GM04503 (cell line): ENCODE results near the gene CCPG1.

Experiments used
- DNase-seq: peaks from one replicate; pipeline ENCODE4 v3.0.0-alpha.2; 2012; ENCODE audit warnings: low read depth

Gene CCPG1

DNA sequence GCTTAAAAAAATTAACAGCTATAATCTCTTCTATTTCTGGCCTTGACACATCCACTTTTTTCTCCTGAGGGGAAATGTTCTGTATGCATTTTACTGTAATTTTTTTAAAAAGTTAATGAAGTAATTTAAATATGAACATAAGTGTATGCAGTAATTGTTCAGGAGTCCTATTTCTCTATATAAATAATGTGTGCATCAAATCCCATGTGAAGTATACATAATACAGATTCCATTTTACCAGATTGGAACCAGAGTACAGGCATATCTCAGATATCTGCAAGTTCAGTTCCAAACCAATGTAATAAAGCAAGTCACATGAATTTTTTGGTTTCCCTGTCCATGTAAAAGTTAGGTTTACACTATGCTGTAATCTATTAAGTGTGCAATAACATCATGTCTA is 26.6 kb downstream of the CCPG1 start:
- DNase-seq, result no peak

DNA sequence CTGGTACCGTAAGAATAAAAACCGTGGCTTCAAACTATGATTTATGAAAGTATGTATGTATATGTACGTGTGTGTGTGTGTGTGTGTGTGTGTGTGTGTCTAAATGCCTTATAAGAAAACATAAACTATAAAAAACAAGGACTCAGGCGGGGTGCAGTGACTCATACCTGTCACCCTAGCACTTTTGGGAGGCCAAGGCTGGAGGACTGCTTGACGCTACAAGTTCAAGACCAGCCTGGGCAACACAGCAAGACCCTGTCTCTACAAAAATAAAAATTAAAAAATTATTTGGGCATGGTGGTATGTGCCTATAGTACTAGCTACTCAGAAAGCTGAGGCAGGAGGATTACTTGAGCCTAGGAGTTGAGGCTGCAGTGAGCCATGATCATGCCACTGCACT is 29.1 kb downstream of the CCPG1 start:
- no peak for DNase-seq

DNA sequence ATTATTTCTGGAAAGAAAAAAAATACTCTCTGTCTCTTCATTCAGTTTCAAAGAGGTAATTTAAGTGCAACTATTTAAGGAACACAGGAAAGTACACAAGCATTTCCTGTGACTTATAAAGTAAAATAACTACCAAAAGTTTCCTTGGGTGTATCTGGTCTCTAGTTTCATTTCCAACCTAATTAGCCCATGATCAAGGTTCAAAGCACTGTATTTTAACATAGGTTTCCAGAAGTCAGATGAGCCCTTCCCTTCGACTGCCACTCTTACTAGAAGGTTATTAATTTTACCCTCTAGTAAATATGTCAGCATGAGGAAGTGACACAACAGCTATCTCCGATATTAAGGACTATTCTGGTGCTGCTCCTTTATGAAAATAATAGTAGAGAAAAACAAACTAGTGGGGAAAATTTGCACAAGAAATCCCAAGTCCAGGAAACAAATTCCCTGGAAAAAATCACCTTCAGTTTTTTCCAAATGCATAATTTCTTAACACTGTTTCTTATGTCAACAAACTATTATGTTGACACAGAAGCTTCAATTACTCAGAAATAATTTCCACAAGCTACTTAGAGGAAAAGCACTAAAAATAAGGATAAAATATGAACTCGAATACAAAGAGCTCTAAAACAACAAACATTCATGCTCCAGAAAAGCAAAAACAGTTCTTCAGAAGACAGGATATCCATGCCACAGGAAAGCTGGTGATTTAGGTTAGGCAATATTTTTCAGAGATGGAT is 35.3 kb downstream of the CCPG1 start:
- DNase-seq, result no peak

GRCh38 chr15:55366981-55367380 is 41.2 kb downstream of the CCPG1 start:
- no peak for DNase-seq

- no peak for DNase-seq
These were observed 45.5 kb downstream of the CCPG1 start for GRCh38 chr15:55362641-55363040.

GRCh38 chr15:55361048-55361447 is 47.1 kb downstream of the CCPG1 start:
- DNase-seq, result no peak

DNA sequence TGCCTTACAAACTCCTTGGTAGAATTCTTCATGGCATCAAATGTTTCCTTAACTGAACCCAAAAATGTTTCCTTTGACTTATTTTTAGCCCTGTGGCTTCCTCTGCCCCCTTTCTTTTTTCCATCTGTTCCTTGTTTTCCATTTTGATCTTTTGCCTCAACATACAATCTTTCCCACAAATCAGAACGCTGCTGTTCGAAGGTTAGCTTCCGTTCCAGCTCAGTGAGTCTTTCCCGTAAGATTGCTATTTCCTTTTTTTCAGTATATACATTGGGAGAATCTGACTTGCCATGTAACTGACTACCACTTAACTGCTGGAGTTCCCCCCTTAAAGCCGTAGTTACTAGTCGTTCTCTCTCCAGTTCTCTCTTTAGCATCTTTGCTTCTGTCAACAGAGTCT is 47.9 kb downstream of the CCPG1 start:
- DNase-seq, result no peak

DNA sequence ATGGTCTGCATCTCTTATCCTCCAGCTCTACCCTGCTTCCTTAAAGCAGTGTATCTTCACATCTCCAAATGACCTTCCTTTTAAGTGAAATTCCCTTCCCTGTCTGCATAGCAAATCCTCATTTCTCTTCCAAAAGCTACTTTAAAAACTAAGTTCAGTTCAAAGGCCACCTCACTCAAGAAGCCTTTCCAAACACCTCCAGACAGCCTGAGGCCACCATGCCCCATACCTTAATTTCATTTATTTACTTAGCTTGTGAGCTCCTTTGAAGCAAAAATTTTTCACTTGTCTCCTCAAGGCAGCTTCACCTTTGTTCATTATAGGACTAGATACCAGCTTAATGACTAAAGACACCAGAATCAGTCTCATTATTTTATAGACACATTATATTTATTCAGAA is 49.7 kb downstream of the CCPG1 start:
- DNase-seq, result no peak

- DNase-seq, result no peak
These were observed 50.4 kb downstream of the CCPG1 start for GRCh38 chr15:55357774-55358173.

DNA sequence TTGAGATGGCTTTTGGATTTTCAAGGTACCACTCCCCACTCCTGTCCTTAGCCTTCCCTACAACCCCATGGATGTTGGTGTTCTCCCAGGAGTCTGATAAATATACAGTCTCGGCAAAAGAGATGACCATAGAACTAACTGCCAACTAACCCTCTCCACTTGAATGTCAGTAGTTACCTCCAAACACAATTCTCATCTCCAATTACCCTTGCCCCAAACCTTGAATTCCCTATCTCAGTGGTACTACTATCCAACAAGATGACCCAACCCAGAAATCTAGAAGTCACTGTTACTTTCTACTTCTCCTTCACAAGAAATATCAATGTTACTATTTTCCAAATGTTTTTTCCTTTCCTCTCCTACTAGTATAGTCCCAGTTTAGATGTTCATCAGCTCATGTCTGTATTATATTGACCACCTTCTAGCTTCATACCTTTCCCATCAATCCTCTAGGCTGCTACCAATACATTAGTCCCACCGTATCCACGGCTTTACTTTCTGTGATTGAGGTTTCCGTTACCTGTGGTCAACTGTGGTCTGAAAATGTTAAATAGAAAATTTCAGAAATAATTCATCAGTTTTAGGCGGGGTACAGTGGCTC is 51.1 kb downstream of the CCPG1 start:
- DNase-seq, result no peak

DNA sequence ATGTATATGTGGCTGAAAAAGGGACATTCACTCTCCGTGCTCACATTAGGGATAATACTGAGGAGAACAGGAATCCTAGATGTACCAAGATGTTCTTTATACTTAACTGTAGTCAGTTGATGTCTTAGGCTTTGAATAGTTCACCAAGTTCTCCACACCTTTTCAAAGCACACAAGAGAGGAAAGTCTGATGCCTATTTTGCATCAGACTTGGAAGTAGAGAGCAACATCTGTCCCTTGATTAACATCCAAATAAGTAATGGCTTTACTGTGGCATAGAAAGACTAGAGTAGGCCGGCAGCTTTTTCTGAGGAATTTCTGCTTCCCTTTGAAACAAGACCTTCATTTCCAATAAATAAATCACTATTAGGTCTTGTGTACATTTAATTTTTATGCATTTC is 55.1 kb downstream of the CCPG1 start:
- no peak for DNase-seq

GRCh38 chr15:55349282-55349681 is 58.9 kb downstream of the CCPG1 start:
- no peak for DNase-seq

DNA sequence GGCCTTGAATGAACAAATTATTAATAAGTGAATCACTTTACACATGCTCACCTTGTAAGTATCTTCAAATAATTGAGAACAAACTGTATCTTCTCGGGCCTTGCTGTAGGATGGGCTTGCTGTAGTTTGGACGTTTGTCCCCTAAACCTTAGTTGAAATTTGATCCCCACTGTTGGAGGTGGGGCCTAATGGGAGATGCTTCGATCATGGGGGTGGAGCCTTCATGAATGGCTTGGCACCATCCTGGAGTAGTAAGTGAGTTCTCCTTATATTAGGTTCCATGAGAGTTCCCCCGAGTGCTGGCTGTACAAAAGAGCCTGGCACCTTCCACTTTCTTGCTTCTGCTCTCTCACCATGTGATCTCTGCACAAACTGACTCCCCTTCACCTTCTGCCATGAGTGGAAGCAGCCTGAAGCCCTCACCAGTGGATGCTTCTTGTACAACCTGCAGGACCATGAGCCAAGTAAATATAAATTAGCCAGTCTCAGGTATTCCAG is 59.8 kb downstream of the CCPG1 start:
- DNase-seq, result no peak

DNA sequence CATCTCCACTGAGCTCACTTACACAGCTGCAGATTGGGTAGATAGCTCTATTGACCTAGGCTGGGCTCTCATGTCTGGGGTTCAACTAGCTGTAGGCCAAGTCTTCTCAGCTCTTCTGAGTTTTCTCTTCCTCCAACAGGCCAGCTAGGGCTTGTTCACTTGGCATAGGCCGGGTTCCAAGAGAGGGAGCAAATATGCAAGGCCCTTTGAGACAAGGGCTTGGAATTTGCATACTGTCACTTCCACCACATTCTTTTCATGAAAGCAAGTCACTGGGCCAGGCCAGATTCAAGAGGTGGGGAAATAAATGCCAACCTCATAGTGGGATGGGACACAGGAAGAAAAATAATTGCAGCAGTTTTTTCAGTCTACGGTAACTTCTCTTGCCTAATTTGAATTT is 64.0 kb downstream of the CCPG1 start:
- peak; percentile 42 for DNase-seq

DNA sequence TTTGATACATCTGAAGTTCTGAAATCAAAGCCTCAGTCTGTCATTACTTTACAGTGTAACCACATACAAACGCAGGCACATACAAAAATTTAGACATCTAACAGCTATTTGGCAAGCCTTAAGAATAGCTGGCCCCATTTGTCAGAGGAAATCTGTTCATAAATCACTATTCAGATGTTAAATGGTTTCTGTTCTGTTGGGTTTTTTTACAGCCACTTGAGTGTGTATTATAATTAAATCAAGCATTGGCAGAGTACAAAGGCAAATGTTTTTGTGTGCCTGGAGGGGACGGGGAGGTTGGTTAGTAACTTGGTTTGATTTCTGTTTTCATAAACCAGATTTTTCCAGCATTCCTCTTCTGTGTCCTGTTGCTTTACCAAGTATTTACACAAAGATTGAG is 65.0 kb downstream of the CCPG1 start:
- DNase-seq, result no peak

- no peak for DNase-seq
These were observed 71.0 kb downstream of the CCPG1 start for GRCh38 chr15:55337160-55337559.

DNA sequence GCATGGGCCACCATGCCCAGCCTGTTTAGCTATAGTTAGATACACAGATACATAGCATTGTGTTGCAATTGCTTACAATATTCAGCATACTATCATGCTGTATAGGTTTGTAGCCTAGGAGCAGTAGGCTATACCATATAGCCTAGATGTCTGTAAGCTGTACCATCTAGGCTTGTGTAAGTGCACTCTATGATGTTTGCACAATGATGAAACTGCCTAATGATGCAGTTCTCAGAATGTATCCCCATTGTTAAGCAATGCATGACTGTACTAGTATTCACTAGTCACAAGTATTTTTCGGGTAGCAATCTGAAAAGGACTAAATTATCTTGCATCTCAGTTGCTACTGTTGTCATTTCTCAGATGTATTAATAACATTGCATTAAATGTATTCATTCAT is 73.2 kb downstream of the CCPG1 start:
- no peak for DNase-seq

DNA sequence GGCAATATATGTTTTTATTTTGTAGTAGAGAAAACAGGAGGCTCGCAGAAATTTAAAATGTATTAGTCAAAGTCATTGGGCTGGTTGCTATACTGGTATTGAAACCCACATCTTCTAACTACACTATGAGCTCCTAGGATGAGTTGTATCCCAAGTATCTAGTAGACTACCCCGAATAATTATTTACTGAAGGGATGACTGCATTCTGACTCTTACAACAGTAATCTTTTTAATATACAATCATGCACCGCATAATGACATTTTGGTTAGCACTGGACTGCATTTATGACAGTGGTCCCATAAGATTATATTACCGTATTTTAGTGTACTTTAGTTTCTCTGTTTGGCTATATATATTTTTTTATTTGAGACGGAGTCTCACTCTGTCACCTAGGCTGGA is 73.8 kb downstream of the CCPG1 start:
- DNase-seq, result no peak

DNA sequence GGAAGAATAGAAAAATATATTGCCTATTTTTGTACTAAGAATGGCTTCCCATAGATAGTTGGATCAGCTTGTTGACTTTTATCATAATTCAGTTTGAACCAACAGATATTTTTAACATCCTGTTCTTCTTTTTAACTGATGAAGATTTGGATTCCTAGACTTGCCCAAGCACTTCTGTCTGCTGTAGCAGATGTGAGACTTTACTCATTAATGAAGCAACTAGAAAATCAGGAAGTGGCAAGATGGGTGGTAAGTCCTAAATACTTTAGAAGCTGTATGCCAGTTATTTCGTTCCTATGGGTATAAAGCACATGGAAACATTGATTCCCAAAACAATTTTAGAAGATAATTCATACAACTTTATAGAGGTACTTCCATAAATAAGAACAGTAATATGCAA is 80.8 kb downstream of the CCPG1 start:
- no peak for DNase-seq

GRCh38 chr15:55322467-55322866 is 85.7 kb downstream of the CCPG1 start:
- DNase-seq, result no peak

GRCh38 chr15:55320963-55321362 is 87.2 kb downstream of the CCPG1 start:
- DNase-seq, result no peak

GRCh38 chr15:55320238-55320550 is 88.0 kb downstream of the CCPG1 start:
- DNase-seq, result no peak

DNA sequence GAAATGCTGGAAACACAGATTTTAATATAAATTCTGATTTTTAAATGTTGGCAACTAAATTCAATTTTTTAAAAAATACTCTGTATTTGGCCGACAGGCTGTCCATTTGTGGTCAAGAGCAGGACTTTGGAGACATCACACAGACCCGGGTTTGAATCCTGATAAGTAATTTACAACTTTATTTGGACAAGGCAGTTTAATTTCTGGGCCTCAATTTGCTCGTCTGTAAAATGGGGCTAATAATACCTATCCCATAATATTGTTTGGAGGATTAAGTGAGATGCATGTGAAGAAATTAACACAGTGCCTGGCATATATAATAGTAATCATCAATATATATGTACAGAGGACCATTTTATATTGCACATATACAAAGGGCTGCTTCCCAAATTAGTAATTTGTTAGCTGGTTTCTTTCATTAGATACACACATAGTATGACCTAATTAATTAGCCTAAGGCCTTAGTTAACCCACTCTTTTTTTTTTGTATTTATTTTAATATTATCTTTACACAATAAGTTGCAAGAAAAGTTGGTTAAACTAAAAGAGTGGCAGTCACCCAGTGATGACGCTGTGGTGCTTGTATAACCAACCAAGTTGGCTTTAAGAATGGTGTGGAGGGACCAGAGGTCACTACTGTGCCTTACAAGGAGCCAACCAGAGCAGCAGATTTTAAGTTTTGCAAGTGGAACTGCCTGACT is 88.5 kb downstream of the CCPG1 start:
- no peak for DNase-seq
